ENCODE results near the gene LYZL4.
A peak's percentile ranks its signal among the peaks of the same experiment; 100 is the strongest.

Gene LYZL4, protein sequence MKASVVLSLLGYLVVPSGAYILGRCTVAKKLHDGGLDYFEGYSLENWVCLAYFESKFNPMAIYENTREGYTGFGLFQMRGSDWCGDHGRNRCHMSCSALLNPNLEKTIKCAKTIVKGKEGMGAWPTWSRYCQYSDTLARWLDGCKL

GRCh38 chr3:42410370-42411131 is at the start of gene LYZL4:
TSS of gene LYZL4 (minus strand) at chr3:42410610. CDS start at chr3:42407251, 3,359 bp downstream.
- no peak for DNase-seq

GRCh38 chr3:42459151-42459550 is 48.7 kb upstream of the LYZL4 start:
- no peak for DNase-seq

DNA sequence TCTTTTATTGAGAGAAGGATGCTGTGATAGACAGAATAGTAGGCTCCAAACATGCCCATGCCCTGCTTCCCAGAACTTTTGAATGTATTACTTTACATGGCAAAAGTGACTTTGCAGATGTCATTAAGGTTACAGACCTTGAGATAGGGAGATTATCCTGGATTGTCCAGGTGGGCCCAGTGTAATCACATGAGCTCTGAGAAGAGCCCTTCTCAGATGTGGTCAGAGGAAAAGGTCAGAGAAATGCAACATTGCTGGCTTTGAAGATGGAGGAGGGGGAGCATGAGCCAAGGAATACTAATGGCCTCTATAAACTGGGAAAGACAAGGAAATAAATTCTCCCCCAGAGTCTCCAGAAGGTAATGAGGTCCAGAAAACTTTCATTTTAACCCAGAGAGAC is 45.8 kb upstream of the LYZL4 start:
- no peak for DNase-seq

DNA sequence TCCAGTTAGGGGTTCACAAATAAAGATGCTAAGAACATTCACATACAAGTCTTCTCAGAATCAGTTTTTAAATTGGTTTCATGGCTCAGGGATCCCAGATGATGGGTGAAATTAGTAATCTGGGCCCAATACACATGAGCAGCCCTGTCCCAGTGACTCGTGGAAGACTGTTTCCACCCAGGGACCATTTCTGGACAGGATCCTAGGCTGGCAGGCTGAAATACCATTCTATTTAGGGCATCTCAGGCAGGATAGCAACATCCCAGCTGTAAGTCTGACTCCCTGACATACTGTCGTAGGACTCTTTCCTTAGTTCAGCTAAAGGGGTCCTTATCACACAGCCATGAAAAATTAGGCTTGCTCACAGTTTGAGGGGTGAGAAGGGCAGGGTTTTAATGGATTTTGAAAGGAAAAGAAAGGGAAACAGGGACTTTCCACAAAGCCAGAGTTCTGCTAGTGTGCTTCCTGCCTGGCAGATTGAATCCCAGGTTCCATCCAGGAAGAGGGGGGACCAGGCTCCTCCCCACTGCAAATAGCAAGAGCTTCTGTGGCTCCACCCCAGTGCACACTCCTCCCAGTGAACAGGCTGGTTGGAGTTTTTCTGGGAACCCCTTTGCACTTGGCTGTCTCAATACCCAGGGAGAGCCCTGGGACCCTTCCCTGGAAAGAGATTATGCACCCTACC is 41.3 kb upstream of the LYZL4 start:
- no peak for DNase-seq

GRCh38 chr3:42451116-42451515 is 40.7 kb upstream of the LYZL4 start:
- no peak for DNase-seq

GRCh38 chr3:42450567-42450966 is 40.2 kb upstream of the LYZL4 start:
- no peak for DNase-seq

DNA sequence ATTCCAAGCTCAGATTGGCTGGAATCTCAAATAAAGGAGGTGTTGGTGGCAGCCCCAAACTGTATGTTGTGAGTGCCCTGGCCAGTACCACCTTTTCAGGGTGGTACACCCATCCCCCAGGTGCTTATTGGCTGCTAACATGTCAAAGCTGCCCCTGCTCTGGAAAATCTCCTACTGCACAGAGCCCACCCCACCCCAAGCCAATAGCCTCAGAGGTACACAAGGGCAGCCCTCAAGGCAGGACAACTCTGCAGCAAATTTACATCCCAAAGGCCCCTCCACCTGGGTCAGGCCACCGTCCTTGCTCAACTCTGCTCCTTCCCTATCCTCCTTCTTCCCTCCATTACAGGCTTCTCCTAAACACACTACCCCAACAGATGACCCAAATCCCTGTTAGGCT is 37.1 kb upstream of the LYZL4 start:
- DNase-seq = no peak

DNA sequence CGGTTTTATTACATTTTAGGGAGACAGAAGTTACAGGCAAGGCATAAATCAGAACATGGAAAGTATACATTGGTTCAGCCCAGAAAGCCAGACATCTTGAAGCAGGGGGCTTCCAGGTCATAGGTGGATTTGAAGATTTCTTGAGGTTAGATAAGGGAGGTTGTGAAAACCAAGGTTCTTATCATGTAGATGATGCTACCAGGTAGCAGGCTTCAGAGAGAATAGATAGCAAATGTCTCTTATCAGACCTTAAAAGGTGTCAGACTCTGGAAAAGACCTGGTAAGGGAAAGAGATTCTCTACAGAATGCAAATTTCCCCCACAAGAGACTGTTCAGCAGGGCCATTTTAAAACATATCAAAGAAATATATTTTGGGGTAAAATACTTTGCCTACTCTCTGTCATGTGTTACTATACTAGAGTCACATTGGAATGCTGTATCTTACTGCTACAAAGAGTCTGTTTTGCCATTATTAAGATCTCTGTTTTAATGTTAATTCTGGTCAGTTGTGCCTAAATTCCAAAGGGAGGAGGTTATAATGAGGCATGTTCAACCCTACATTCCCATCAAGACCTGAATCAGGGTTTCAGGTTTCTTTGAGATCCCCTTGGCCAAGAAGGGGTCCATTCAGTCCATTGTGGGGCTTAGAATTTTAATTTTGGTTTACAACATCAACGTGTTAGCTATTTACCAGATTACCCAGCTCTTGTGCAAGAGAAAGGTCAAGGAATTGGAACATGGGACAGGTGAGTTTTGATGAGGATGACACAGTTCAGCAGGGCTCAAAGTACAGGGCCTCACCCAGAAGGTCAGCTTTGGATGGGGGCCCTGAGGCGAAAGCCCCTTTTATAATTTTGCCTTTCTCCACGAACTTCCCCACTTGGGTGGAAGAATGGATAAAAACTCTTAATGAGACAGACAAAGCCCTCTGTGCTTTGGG is 36.0 kb upstream of the LYZL4 start:
- no peak for DNase-seq

DNA sequence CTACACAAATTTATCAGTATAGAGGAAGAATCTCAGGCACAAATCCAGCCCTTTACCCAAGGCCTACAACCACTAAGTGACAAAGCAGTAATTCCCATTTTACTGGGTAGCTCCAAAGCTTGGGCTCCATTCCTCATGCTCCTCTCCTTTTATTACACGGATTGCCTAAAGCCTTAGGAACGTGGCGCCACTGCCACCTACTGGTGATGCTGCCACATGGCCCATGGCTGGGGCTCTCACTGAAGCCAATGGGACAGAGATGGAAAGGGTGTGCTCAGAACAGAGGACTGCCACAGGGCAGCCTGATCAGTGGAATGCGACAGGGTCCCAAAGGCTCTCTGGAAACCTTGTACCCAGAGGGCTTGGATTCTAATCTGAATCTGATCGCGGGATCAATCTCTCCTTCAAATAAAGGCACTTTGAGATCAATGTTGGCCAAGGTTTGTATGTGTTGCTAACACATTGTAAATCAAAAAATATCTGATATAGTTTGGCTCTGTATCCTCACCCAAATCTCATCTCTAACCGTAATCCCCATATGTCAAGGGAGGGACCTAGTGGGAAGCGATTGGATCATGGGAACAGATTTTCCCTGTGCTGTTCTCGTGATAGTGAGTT is 33.5 kb upstream of the LYZL4 start:
- peak; percentile 69 for DNase-seq

- DNase-seq = no peak
These were observed 32.9 kb upstream of the LYZL4 start for GRCh38 chr3:42443292-42443691.

DNA sequence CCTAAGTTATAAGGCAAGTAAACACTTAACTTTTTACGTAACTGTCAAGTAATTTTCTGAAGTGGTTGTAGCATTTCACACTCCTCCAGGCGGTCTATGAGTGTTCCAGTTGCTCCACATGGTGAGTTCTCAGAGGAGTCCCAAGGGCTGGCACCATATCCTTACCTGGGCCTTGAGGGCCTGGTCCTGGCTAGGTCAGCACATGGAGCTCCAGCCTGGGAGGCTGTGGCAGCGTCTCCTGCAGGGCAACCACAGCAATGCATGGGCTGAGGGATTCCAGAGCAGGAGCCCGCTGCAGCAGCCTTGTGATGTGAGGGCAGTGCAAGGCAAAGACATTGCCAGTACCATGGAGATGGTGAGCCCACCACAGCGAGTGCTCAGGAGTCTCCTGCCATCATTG is 32.2 kb upstream of the LYZL4 start:
- DNase-seq = no peak

DNA sequence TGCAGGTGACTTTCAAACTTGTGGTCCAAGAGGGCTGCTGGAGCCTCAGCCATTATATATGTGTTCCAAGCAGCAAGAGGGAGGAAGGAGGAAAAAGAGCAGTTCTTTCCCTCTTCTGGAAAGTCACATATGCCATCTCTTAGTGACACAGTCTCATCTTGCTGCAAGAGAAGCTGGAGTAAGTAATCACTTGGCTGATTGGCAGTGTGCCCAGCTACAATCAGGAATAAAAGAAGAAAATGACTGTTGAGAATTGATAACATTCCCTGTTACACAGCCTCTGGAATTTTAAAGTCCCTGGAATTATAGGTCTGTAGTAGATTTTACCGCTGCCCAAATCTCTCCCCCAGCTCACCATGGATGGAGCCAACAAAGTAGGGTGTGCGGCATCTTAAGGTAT is 31.4 kb upstream of the LYZL4 start:
- DNase-seq = no peak

GRCh38 chr3:42440924-42441323 is 30.5 kb upstream of the LYZL4 start:
- DNase-seq = no peak

GRCh38 chr3:42439261-42440115 is 29.1 kb upstream of the LYZL4 start:
- DNase-seq = no peak

DNA sequence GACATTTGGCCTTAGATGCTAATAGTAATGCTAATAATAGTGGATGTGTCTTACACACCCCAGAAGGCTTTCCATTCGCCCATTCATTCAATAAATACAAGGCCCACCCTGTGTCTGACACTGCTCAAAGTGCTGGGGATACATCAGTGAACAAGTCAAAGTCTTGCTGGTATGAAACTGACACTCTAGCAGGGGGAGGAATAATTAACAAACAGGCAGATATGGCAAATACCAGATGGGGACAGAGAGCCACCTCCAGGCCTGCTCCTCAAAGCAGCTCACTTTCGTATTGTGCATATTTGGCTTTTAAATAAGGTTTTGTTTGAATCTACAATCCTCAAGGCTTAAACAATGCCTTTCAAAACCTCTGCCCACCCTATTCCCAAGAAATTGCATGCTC is 28.3 kb upstream of the LYZL4 start:
- no peak for DNase-seq

- no peak for DNase-seq
These were observed 27.8 kb upstream of the LYZL4 start for GRCh38 chr3:42438193-42438592.

DNA sequence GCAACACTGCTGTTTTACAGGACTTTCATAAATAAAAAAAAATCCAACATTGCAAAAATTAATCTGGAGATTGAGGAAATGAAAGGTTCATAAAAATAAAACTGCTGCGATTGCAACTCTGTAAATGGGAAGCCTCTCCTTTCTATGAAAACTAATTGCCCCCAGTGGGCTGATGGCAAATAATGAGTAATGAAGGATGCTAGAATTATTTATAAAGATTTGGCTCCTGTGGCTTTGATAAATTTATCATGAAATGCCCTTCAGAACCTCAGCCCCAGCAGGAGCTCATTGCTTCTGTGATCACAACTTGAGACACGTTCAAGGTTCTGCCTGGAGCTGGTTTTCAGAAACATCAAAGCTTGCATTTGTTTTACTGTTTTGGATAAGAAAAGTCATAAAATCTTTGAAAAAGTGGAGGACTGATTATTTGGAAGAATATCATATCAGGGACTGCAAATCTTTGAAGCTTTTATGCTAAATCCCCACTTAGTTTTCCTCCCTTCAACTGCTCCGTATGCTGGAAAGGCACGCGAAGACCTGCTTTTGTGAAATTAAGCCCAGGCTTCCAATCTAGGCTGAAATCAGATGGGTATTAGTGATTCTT is 24.5 kb upstream of the LYZL4 start:
- DNase-seq = no peak

DNA sequence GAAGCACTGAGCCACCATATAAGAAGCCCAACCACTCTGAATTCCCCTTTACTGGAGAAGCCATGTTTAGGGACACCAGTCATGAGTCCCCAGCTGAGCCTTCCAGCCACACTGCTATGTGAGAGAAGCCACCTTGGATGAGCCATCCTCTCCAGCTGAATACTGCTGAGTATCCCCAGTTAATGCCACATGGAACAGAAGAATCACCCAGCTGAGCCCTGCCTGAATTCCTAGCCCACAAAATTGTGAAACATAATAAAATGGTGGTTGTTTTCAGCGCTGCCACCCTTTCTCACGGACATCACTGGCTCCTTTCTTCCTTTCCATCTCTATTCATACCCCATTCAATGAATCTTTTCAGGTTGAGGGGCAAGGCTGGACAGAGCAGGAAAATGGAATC is 22.1 kb upstream of the LYZL4 start:
- no peak for DNase-seq

- no peak for DNase-seq
These were observed 20.5 kb upstream of the LYZL4 start for GRCh38 chr3:42430781-42431532.

- no peak for DNase-seq
These were observed 18.4 kb upstream of the LYZL4 start for GRCh38 chr3:42428830-42429229.

Data from NCI-H2029 treated with DMSO at 0.1 percent for 48 hours (cell line).